DMS 273 treated with DMSO at 0.1 percent for 48 hours (cell line): ENCODE data around the gene RUNX3.
"Not testable (repeated sequence)": the region's sequence is repeated elsewhere in the genome, so short reads cannot be mapped to it uniquely, and the experiment has no call there.

ENCODE experiments used
- DNase-seq: peaks from one replicate; lab custom pipeline; 2025; lab: John Stamatoyannopoulos, UW

The RUNX3 gene

GRCh38 chr1:24930260-24931145 lies at the start of gene RUNX3:
TSS of gene RUNX3 (minus strand) at chr1:24930276. CDS start at chr1:24929868, 408 bp downstream.
- DNase-seq = no peak

GRCh38 chr1:24979232-24979631 lies 49.2 kb upstream of the RUNX3 start:
- DNase-seq = not testable (repeated sequence)

GRCh38 chr1:24978383-24979032 lies 48.4 kb upstream of the RUNX3 start:
- no peak for DNase-seq

GRCh38 chr1:24975391-24975790 lies 45.3 kb upstream of the RUNX3 start:
- no peak for DNase-seq

GRCh38 chr1:24973315-24973714 lies 43.2 kb upstream of the RUNX3 start:
- no peak for DNase-seq

- no peak for DNase-seq
Observed at GRCh38 chr1:24972915-24973242, 42.8 kb upstream of the RUNX3 start.

- no peak for DNase-seq
Observed at GRCh38 chr1:24972221-24972914, 42.3 kb upstream of the RUNX3 start.

GRCh38 chr1:24970926-24971875 lies 41.1 kb upstream of the RUNX3 start:
- no peak for DNase-seq

- no peak for DNase-seq
Observed at GRCh38 chr1:24970399-24970753, 40.3 kb upstream of the RUNX3 start.

- DNase-seq = no peak
Observed at GRCh38 chr1:24969596-24970398, 39.7 kb upstream of the RUNX3 start.

- no peak for DNase-seq
Observed at GRCh38 chr1:24968941-24969585, 39.0 kb upstream of the RUNX3 start.

GRCh38 chr1:24967962-24968361 lies 37.9 kb upstream of the RUNX3 start:
- DNase-seq = no peak

- no peak for DNase-seq
Observed at GRCh38 chr1:24967555-24967954, 37.5 kb upstream of the RUNX3 start.

- DNase-seq = no peak
Observed at GRCh38 chr1:24966724-24967346, 36.8 kb upstream of the RUNX3 start.

GRCh38 chr1:24966121-24966723 lies 36.1 kb upstream of the RUNX3 start:
- DNase-seq = no peak

GRCh38 chr1:24965571-24965930 lies 35.5 kb upstream of the RUNX3 start:
- no peak for DNase-seq

GRCh38 chr1:24964811-24965570 lies 34.9 kb upstream of the RUNX3 start:
- no peak for DNase-seq

- no peak for DNase-seq
Observed at GRCh38 chr1:24963943-24964693, 34.0 kb upstream of the RUNX3 start.
